Lower lobe of right lung (tissue), 2 donors: ENCODE measurements around the gene HPS4. TPM values are rescaled to one million over a fixed set of nuclear protein-coding genes. Genes with fewer than 3 reads are reported as not detected.

Experiments
- ATAC-seq, 2 donors: fragments of 200-7000 bp; cut with Tn5 transposase; one replicate each; pipeline ENCODE4 v1.9.1; 2020 to 2022; ENCODE audit warnings: mild to moderate bottlenecking in 2 of 2, moderate library complexity in 2 of 2
- DNase-seq: peaks from one replicate; pipeline ENCODE4 v3.0.0-alpha.2; 2020
- H3K27ac ChIP-seq: fragments of 200-600 bp; one replicate; pipeline ENCODE4 v1.8.0; 2022
- H3K27me3 ChIP-seq: fragments of 200-600 bp; one replicate; pipeline ENCODE4 v1.8.0; 2022; ENCODE audit warnings: low read depth
- H3K36me3 ChIP-seq: fragments of 200-600 bp; one replicate; pipeline ENCODE4 v1.8.0; 2022; ENCODE audit warnings: mild to moderate bottlenecking
- H3K4me1 ChIP-seq: fragments of 200-600 bp; one replicate; pipeline ENCODE4 v1.8.0; 2022
- H3K4me3 ChIP-seq: fragments of 200-600 bp; one replicate; pipeline ENCODE4 v1.8.0; 2022; ENCODE audit warnings: mild to moderate bottlenecking
- H3K9me3 ChIP-seq: fragments of 200-600 bp; one replicate; pipeline ENCODE4 v1.8.0; 2022
- CTCF ChIP-seq: fragments of 200-600 bp; IDR thresholded peaks from one replicate; pipeline ENCODE4 v1.8.0; 2022; ENCODE audit warnings: antibody characterized with exemption, mild to moderate bottlenecking
- intact Hi-C: fragments of 100-400 bp; cut with DNase I; formaldehyde crosslinking; loops from one replicate; pipeline ENCODE4 v1.11.0; 2022
- total RNA-seq: library from RNA; stranded (reverse); fragmentation: NEBNext Ultra II Directional; extraction: Animal tissue kit (Norgen Biotek cat#: 25700); gene quantifications from one replicate; pipeline ENCODE4 v1.2.1, GENCODE V29; 2021
- donor health status: DM: no; HTN: yes; CAD: no; lungs with severe emphysema.

Gene HPS4
- total RNA-seq, 1 donor from 2014 or later = 39.8 TPM

GRCh38 chr22:26516503-26516902 lies 32.9 kb upstream of the HPS4 start:
- TF ChIP-seq CTCF = no peak
- peaks cover 15% of the 10 kb centered on the region for H3K4me1 ChIP-seq
- H3K27ac ChIP-seq = no peak overlapping the region
- H3K27me3 ChIP-seq = no peaks in the 10 kb centered on the region
- intact Hi-C loops = no loop called here
- no peak overlapping the region for H3K4me3 ChIP-seq
- ATAC-seq = no peak
- DNase-seq = no peak
- H3K9me3 ChIP-seq = no peaks in the 10 kb centered on the region
- no peaks in the 10 kb centered on the region for H3K36me3 ChIP-seq

DNA sequence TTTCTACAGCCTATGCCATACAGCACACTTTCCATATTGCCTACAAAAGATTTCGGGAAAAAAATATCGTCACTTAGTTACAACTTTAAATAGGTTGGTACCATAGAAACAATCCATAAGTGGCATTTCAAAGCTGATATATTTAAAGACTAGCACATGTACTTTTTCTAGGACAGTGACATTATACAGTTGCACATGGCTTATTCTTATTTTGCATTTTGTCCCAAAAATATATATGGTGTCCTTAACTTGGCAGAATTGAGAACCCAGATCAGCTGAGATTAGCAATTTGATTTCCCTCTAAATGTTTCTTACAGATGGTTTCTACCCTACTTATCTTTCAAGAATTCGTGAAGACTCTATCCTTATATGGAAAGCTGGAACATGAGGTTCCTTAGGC lies 32.3 kb upstream of the HPS4 start:
- no peaks in the 10 kb centered on the region for H3K9me3 ChIP-seq
- H3K27me3 ChIP-seq = no peaks in the 10 kb centered on the region
- H3K27ac ChIP-seq = no peak overlapping the region
- no peak overlapping the region for H3K4me3 ChIP-seq
- no peaks in the 10 kb centered on the region for H3K36me3 ChIP-seq
- intact Hi-C loops = no loop called here
- no peak for DNase-seq
- peaks cover 21% of the 10 kb centered on the region for H3K4me1 ChIP-seq
- no peak for ATAC-seq
- no peak for TF ChIP-seq CTCF

GRCh38 chr22:26514419-26515161 lies 31.0 kb upstream of the HPS4 start:
- Histone ChIP-seq H3K27me3 (no peaks in the 10 kb centered on the region), H3K36me3 (peaks cover 8% of the 10 kb centered on the region), H3K27ac (no peak overlapping the region), H3K4me3 (no peak overlapping the region), H3K4me1 (peaks cover 24% of the 10 kb centered on the region), H3K9me3 (no peaks in the 10 kb centered on the region)
- ATAC-seq = no peak
- intact Hi-C loops = no loop called here
- no peak for TF ChIP-seq CTCF
- DNase-seq = no peak

- intact Hi-C loops = no loop called here
- TF ChIP-seq CTCF = no peak
- H3K9me3 ChIP-seq = no peaks in the 10 kb centered on the region
- no peak for DNase-seq
- no peak for ATAC-seq
- no peaks in the 10 kb centered on the region for H3K27me3 ChIP-seq
- no peak overlapping the region for H3K27ac ChIP-seq
- H3K4me1 ChIP-seq = peaks cover 24% of the 10 kb centered on the region
- no peak overlapping the region for H3K4me3 ChIP-seq
- peaks cover 16% of the 10 kb centered on the region for H3K36me3 ChIP-seq
Measured at GRCh38 chr22:26513838-26514237, 30.3 kb upstream of the HPS4 start.

GRCh38 chr22:26512149-26512793 lies 28.7 kb upstream of the HPS4 start, which contains the start of gene TFIP11:
Gene TFIP11, minus strand, starts transcription at chr22:26512473. Its CDS starts 2,201 bp downstream, at chr22:26510272.
- peaks cover 32% of the 10 kb centered on the region for H3K36me3 ChIP-seq
- ATAC-seq (peak; percentile 98 to 100), DNase-seq (peak; percentile 97)
- no peak for TF ChIP-seq CTCF
- H3K27me3 ChIP-seq = no peaks in the 10 kb centered on the region
- H3K27ac ChIP-seq = peak within 1 kb of the TSS; percentile 71
- intact Hi-C loops = no loop called here
- H3K4me3 ChIP-seq = peak within 1 kb of the TSS; percentile 74
- H3K4me1 ChIP-seq = peaks cover 24% of the 10 kb centered on the region
- H3K9me3 ChIP-seq = no peaks in the 10 kb centered on the region
